SH-SY5Y (cell line): Measurements from ENCODE around the gene BAIAP2.

ENCODE experiments used
- GATA2 ChIP-seq: IDR thresholded peaks from 2 replicates; pipeline ENCODE4 v1.6.1; 2011; ENCODE audit warnings: mild to moderate bottlenecking, low read depth, low read length
- GATA3 ChIP-seq: IDR thresholded peaks from 2 replicates; pipeline ENCODE4 v1.6.1; 2011; ENCODE audit warnings: low read depth, mild to moderate bottlenecking, low read length, moderate library complexity

DNA sequence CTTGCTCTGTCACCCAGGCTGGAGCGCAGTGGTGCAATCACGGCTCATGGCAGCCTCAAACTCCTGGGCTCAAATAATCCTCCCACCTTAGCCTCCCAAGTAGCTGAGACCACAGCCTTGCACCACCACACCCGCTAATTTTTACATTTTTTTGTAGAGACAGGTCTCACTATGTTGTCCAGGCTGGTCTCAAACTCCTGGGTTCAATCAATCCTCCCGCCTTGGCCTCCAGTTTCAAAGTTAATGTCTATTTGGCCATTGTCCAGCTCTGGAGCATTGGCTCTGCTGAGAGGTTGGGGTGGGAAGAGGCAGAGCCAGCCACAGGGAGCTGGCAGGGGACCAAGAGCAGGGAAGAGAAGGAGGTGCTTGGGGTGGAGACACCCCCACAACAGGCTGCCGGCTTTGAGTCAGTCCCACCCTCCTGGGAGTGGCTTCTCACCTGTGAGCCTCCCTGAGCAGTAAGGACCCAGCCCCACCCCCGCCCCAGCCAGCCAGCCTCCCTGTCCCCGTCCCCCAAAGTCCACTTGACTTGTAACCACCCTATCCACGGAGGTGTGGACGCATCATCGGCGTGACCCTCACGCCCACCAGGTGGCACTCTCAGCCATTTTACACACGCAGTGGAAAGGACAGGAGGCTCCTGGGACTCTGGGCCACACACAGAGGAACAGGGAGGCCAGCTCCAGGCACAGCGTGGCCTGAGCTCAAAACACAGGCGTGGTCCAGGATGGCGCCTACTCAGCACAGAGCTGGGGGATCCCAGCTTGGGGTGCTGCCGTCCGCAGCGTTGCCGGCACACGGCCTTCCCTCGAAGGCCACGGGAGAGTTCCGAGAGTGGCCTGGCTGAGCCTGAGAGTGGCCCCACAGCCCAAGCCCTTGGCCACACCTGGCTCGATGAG is 107.6 kb downstream of the BAIAP2 start:
- TF ChIP-seq GATA3 (no peak), GATA2 (no peak)
